IMR-90 (cell line): ENCODE data around the gene OCIAD1. TPM values are rescaled to one million over a fixed set of nuclear protein-coding genes. Genes with fewer than 3 reads are reported as not detected.

Experiments
- ATAC-seq: fragments of 200-7000 bp; cut with Tn5 transposase; 2 replicates; pipeline ENCODE4 v1.9.1; 2020; ENCODE audit warnings: low read depth, mild to moderate bottlenecking, moderate library complexity
- BruUV-seq: library from RNA; stranded (reverse); fragments of 400-500 nt; replicated peaks from 2 replicates; lab custom pipeline; 2021; lab: Mats Ljungman, UMichigan
- CTCF ChIA-PET: fragments of 300-600 bp; formaldehyde crosslinking; extraction: SDS; loops from one replicate; lab custom pipeline; 2021; ENCODE audit warnings: antibody characterized with exemption; lab: Yijun Ruan, JAX
- POLR2A ChIA-PET: fragments of 300-600 bp; sonication (Branson Sonifier 250); formaldehyde crosslinking; loops from one replicate; lab custom pipeline; 2022; ENCODE audit warnings: antibody characterized with exemption; ENCODE audit not compliant: unreplicated experiment; lab: Charles Lee
- DNase-seq: peaks from one replicate; pipeline ENCODE4 v3.0.0; 2013
- H2AFZ ChIP-seq: replicated peaks from 2 replicates; pipeline ENCODE3; 2013; ENCODE audit warnings: low read length, mild to moderate bottlenecking; ENCODE audit not compliant: poor library complexity
- H2AK5ac ChIP-seq: 2 replicates; pipeline ENCODE4 v1.6.1; 2013; ENCODE audit warnings: low read depth, low read length, inconsistent platforms
- H2AK9ac ChIP-seq: replicated peaks from 2 replicates; pipeline ENCODE3; 2013; ENCODE audit warnings: mild to moderate bottlenecking, low read depth, low read length, moderate library complexity; ENCODE audit not compliant: poor library complexity
- H2BK120ac ChIP-seq: 2 replicates; pipeline ENCODE4 v1.6.1; 2013; ENCODE audit warnings: low read depth, low read length, inconsistent platforms
- H2BK15ac ChIP-seq: 3 replicates; pipeline ENCODE4 v1.6.1; 2013; ENCODE audit warnings: low read depth, low read length, inconsistent platforms
- H2BK20ac ChIP-seq: 2 replicates; pipeline ENCODE4 v1.6.1; 2013; ENCODE audit warnings: low read depth, mild to moderate bottlenecking, inconsistent platforms, low read length, moderate library complexity
- H2BK5ac ChIP-seq: 2 replicates; pipeline ENCODE4 v1.6.1; 2013; ENCODE audit warnings: mild to moderate bottlenecking, low read depth, low read length, inconsistent platforms; ENCODE audit not compliant: poor library complexity, severe bottlenecking
- H3K14ac ChIP-seq: replicated peaks from 2 replicates; pipeline ENCODE4 v1.6.1; 2013; ENCODE audit warnings: low read depth, low read length, inconsistent platforms
- H3K18ac ChIP-seq: 2 replicates; pipeline ENCODE4 v1.6.1; 2013; ENCODE audit warnings: low read depth, low read length, control low read depth
- H3K23ac ChIP-seq: 2 replicates; pipeline ENCODE4 v1.6.1; 2013; ENCODE audit warnings: low read depth, low read length, inconsistent platforms
- H3K27ac ChIP-seq: 2 replicates; pipeline ENCODE4 v1.5.1; 2013; ENCODE audit warnings: mild to moderate bottlenecking, control low read depth, low read length; ENCODE audit not compliant: insufficient read depth
- H3K27me3 ChIP-seq: 2 replicates; pipeline ENCODE4 v1.6.1; 2013; ENCODE audit warnings: low read length; ENCODE audit not compliant: control insufficient read depth, insufficient read depth
- H3K36me3 ChIP-seq: 2 replicates; pipeline ENCODE4 v1.6.1; 2013; ENCODE audit warnings: low read length, mixed read lengths; ENCODE audit not compliant: control insufficient read depth, insufficient read depth
- H3K4ac ChIP-seq: 2 replicates; pipeline ENCODE4 v1.6.1; 2013; ENCODE audit warnings: low read depth, low read length, inconsistent platforms
- H3K4me1 ChIP-seq: 2 replicates; pipeline ENCODE4 v1.6.1; 2013; ENCODE audit warnings: low read length, mixed read lengths; ENCODE audit not compliant: control insufficient read depth, insufficient read depth
- H3K4me2 ChIP-seq: 2 replicates; pipeline ENCODE4 v1.6.1; 2013; ENCODE audit warnings: low read depth, mild to moderate bottlenecking, control low read depth, low read length, moderate library complexity
- H3K4me3 ChIP-seq: 2 replicates; pipeline ENCODE4 v1.5.1; 2013; ENCODE audit warnings: low read depth, mild to moderate bottlenecking, control low read depth, low read length, moderate library complexity; ENCODE audit not compliant: insufficient read depth
- H3K56ac ChIP-seq: 2 replicates; pipeline ENCODE4 v1.6.1; 2013; ENCODE audit warnings: low read length, inconsistent platforms; ENCODE audit not compliant: insufficient read depth; ENCODE audit errors: extremely low read depth
- H3K79me1 ChIP-seq, 2 experiments: 2 replicates each; pipeline ENCODE4 v1.6.1; 2013; ENCODE audit warnings: low read length in 2 of 2, inconsistent platforms in 1 of 2, low read depth in 1 of 2
- H3K9ac ChIP-seq: 2 replicates; pipeline ENCODE4 v1.6.1; 2013; ENCODE audit warnings: low read depth, low read length, control low read depth
- H3K9me1 ChIP-seq: 2 replicates; pipeline ENCODE4 v1.6.1; 2013; ENCODE audit warnings: low read length, inconsistent platforms; ENCODE audit not compliant: insufficient read depth
- H3K9me3 ChIP-seq: 2 replicates; pipeline ENCODE4 v1.6.1; 2013; ENCODE audit warnings: low read length; ENCODE audit not compliant: control insufficient read depth, insufficient read depth
- H4K20me1 ChIP-seq: 2 replicates; pipeline ENCODE4 v1.6.1; 2013; ENCODE audit warnings: low read length, inconsistent platforms; ENCODE audit not compliant: insufficient read depth
- H4K5ac ChIP-seq: 2 replicates; pipeline ENCODE4 v1.6.1; 2013; ENCODE audit warnings: mild to moderate bottlenecking, low read depth, low read length, control low read depth
- H4K8ac ChIP-seq, 2 experiments: 2 replicates each; pipeline ENCODE4 v1.6.1; 2013; ENCODE audit warnings: low read depth in 2 of 2, low read length in 2 of 2, control low read depth in 1 of 2, inconsistent platforms in 1 of 2
- H4K91ac ChIP-seq: 2 replicates; pipeline ENCODE4 v1.6.1; 2013; ENCODE audit warnings: low read depth, low read length, inconsistent platforms; ENCODE audit not compliant: insufficient read depth
- CHD1 ChIP-seq: IDR thresholded peaks from 2 replicates; pipeline ENCODE4 v1.6.1; 2012; ENCODE audit warnings: low read depth, low read length, improper control_type of control experiment
- FOS ChIP-seq: fragments of 150-350 bp; IDR thresholded peaks from 2 replicates; pipeline ENCODE4 v1.6.1; 2016; ENCODE audit warnings: low read depth, low read length
- MAFK ChIP-seq: IDR thresholded peaks from 2 replicates; pipeline ENCODE4 v1.6.1; 2012; ENCODE audit warnings: low read depth, low read length, improper control_type of control experiment
- MAZ ChIP-seq: IDR thresholded peaks from 2 replicates; pipeline ENCODE4 v1.6.1; 2012; ENCODE audit warnings: low read depth, mild to moderate bottlenecking, low read length, improper control_type of control experiment, moderate library complexity, borderline replicate concordance
- MXI1 ChIP-seq: IDR thresholded peaks from 2 replicates; pipeline ENCODE4 v1.6.1; 2012; ENCODE audit warnings: low read depth, mild to moderate bottlenecking, low read length, moderate library complexity, borderline replicate concordance
- NFE2L2 ChIP-seq: fragments of 150-350 bp; IDR thresholded peaks from 2 replicates; pipeline ENCODE4 v1.6.1; 2016; ENCODE audit warnings: low read depth, mild to moderate bottlenecking, low read length
- POLR2A ChIP-seq: IDR thresholded peaks from 2 replicates; pipeline ENCODE4 v1.6.1; 2012; ENCODE audit warnings: mild to moderate bottlenecking, low read depth, low read length
- RAD21 ChIP-seq: IDR thresholded peaks from 2 replicates; pipeline ENCODE4 v1.6.1; 2012; ENCODE audit warnings: low read length, improper control_type of control experiment
- RFX5 ChIP-seq: IDR thresholded peaks from 2 replicates; pipeline ENCODE4 v1.8.0; 2012; ENCODE audit warnings: low read depth, mild to moderate bottlenecking, low read length, moderate library complexity
- SMC3 ChIP-seq: fragments of 150-350 bp; IDR thresholded peaks from 2 replicates; pipeline ENCODE4 v1.6.1; 2016; ENCODE audit warnings: low read depth, mild to moderate bottlenecking, antibody characterized with exemption, low read length, moderate library complexity
- WGBS, 2 experiments: methylation state at CpG; one replicate each; pipeline versions ENCODE4 v1.1.5 to v1.1.7; 2013; ENCODE audit warnings: missing lambda C conversion rate in 2 of 2; ENCODE audit not compliant: insufficient read length in 1 of 2; ENCODE audit errors: extremely low coverage in 2 of 2; 5-methylcytosine and 5-hydroxymethylcytosine counted together
- dilution Hi-C: fragments of 300-500 bp; cut with HindIII; formaldehyde crosslinking; loops from one replicate; pipeline ENCODE4 v1.14.3; 2018; ENCODE audit warnings: low sequenced_read_pairs; ENCODE audit not compliant: unreplicated experiment
- in situ Hi-C: fragments of 300-500 bp; cut with MboI; formaldehyde crosslinking; loops from 3 replicates; pipeline ENCODE4 v1.14.3; 2019; ENCODE audit warnings: low sequenced_read_pairs, inconsistent platforms, mixed read lengths
- intact Hi-C: fragments of 100-400 bp; cut with micrococcal nuclease; formaldehyde crosslinking; loops from 2 replicates; pipeline ENCODE4 v1.10.0; 2022
- polyA plus RNA-seq, 3 experiments: library from polyadenylated mRNA; depleted of rRNA; stranded (reverse); fragments of >200 nt; gene quantifications; 2 replicates each; pipeline ENCODE4 v1.2.3, GENCODE V29; 2012; ENCODE audit warnings: low replicate concordance in 1 of 3
- total RNA-seq: library from RNA; depleted of rRNA; stranded (reverse); fragments of >200 nt; gene quantifications from 2 replicates; pipeline ENCODE4 v1.2.3, GENCODE V29; 2012
- TF ChIP-seq, protein P1 (sequence below): conservative IDR thresholded peaks from 2 replicates; pipeline ENCODE4 v1.5.1; 2012; ENCODE audit warnings: mild to moderate bottlenecking, low read depth, low read length, improper control_type of control experiment
- TF ChIP-seq, protein P2 (sequence below): fragments of 150-350 bp; IDR thresholded peaks from 2 replicates; pipeline ENCODE4 v1.6.1; 2016; ENCODE audit warnings: low read depth, mild to moderate bottlenecking, low read length, moderate library complexity, borderline replicate concordance

The OCIAD1 gene
- total and polyA plus RNA-seq, 2 of the 4 experiments (the other 2 are of a cell fraction), result 86.9 to 112 TPM

DNA sequence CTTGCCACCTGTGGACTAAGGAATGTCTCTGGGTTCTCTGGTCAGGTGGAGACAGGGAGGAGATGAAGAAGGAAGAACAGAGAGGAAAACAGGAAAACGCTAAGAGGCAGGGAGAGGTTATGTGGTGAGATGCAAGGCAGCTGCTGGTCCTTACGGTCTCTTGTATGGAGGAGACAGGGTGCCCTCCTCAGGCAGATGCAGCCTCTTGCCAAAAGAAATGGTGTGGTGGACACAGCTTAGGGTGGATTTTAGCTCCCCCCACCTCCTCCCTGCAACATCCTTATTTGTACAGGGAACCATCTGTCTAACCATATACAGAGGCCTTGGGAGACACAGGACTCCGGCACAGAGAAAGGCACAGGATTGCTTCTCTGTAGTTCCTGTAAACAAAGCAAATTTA lies 66.0 kb downstream of the OCIAD1 start:
- Histone ChIP-seq H4K5ac (no peak overlapping the region), H3K18ac (no peak overlapping the region), H3K27ac (no peak overlapping the region), H4K91ac (no peak overlapping the region), H2BK20ac (no peak overlapping the region), H3K14ac (no peak overlapping the region), H3K36me3 (no peaks in the 10 kb centered on the region), H3K9me3 (no peaks in the 10 kb centered on the region), H2BK120ac (no peak overlapping the region), H4K20me1 (no peaks in the 10 kb centered on the region), H3K23ac (no peak overlapping the region), H3K4me3 (no peak overlapping the region), H3K9ac (no peak overlapping the region), H2AK9ac (no peak overlapping the region), H2BK15ac (no peak overlapping the region), H4K8ac (no peak overlapping the region), H3K4me2 (no peak overlapping the region), H2AK5ac (no peak overlapping the region), H3K9me1 (no peaks in the 10 kb centered on the region), H3K56ac (no peak overlapping the region), H3K79me1 (no peaks in the 10 kb centered on the region), H2AFZ (no peak overlapping the region), H2BK5ac (no peak overlapping the region), H3K4me1 (no peaks in the 10 kb centered on the region), H3K27me3 (no peaks in the 10 kb centered on the region), H3K4ac (no peak overlapping the region)
- WGBS, 2 experiments, result 83% methylated on average over 2 of the region's 3 CpGs; no CpG with 5 or more reads in 1 of the 2 experiments
- POLR2A ChIA-PET, result no interaction called here
- in situ Hi-C loops, result no loop called here
- intact Hi-C loops, result no loop called here
- CTCF ChIA-PET, result no interaction called here
- no TSS peak for BruUV-seq
- TF ChIP-seq MAZ, result no peak
- TF ChIP-seq RFX5, result no peak
- TF ChIP-seq, protein P1, sequence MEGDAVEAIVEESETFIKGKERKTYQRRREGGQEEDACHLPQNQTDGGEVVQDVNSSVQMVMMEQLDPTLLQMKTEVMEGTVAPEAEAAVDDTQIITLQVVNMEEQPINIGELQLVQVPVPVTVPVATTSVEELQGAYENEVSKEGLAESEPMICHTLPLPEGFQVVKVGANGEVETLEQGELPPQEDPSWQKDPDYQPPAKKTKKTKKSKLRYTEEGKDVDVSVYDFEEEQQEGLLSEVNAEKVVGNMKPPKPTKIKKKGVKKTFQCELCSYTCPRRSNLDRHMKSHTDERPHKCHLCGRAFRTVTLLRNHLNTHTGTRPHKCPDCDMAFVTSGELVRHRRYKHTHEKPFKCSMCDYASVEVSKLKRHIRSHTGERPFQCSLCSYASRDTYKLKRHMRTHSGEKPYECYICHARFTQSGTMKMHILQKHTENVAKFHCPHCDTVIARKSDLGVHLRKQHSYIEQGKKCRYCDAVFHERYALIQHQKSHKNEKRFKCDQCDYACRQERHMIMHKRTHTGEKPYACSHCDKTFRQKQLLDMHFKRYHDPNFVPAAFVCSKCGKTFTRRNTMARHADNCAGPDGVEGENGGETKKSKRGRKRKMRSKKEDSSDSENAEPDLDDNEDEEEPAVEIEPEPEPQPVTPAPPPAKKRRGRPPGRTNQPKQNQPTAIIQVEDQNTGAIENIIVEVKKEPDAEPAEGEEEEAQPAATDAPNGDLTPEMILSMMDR, result no peak
- no peak for TF ChIP-seq CHD1
- TF ChIP-seq MAFK, result no peak
- no peak for TF ChIP-seq NFE2L2
- TF ChIP-seq MXI1, result no peak
- TF ChIP-seq SMC3, result no peak
- TF ChIP-seq FOS, result no peak
- no peak for TF ChIP-seq RAD21
- TF ChIP-seq, protein P2, sequence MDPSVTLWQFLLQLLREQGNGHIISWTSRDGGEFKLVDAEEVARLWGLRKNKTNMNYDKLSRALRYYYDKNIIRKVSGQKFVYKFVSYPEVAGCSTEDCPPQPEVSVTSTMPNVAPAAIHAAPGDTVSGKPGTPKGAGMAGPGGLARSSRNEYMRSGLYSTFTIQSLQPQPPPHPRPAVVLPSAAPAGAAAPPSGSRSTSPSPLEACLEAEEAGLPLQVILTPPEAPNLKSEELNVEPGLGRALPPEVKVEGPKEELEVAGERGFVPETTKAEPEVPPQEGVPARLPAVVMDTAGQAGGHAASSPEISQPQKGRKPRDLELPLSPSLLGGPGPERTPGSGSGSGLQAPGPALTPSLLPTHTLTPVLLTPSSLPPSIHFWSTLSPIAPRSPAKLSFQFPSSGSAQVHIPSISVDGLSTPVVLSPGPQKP, result no peak
- no peak for TF ChIP-seq POLR2A
- dilution Hi-C loops, result no loop called here
- DNase-seq (no peak), ATAC-seq (no peak)
